ENCODE measurements around the gene ITGB5. TPM values are rescaled to one million over a fixed set of nuclear protein-coding genes. Genes with fewer than 3 reads are reported as not detected.
"Not testable (repeated sequence)": the region's sequence is repeated elsewhere in the genome, so short reads cannot be mapped to it uniquely, and the experiment has no call there.

ITGB5 gene
- total RNA-seq, 6 experiments from 2014 or later, result 61.3 to 125 (median 98.4) TPM

DNA sequence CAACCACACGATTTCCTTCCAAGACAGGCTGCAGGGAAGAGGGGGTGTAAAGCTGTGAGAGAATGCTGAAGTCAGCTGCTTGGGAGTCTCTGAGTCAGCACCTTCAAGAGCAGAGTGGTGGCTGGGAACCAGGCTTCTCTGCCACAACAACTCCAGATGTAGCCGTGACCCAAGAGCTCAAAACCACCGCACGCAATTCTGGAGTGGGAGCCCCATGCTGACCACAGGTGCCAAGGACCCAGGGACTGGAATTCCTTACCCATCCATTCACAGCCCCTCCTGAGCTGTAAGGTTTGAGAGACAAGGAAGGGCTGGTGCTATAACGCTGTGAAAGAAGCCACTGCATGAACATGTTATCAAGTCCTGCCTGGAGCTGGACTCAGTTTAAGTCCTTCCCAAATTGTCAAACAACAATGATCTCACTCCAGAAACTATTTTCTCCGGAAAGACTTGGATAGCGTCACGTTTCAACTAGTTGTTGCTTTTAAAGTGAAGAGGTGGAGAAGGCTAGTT lies 95.5 kb downstream of the ITGB5 start:
- Histone ChIP-seq H3K27me3 (no peaks in the 10 kb centered on the region), H3K4me3 (no peak overlapping the region), H3K36me3 (peaks cover 0 to 23% (median 1%) of the 10 kb centered on the region in 4 donors), H3K27ac (no peak overlapping the region), H3K9me3 (no peaks in the 10 kb centered on the region), H3K4me1 (peaks cover 0 to 7% (median 2%) of the 10 kb centered on the region in 4 donors)
- ATAC-seq (peak; percentile 45 to 63 (median 52)), DNase-seq (no peak)
- intact Hi-C loops (cut with DNase I), result no loop called here
- TF ChIP-seq, protein P1, sequence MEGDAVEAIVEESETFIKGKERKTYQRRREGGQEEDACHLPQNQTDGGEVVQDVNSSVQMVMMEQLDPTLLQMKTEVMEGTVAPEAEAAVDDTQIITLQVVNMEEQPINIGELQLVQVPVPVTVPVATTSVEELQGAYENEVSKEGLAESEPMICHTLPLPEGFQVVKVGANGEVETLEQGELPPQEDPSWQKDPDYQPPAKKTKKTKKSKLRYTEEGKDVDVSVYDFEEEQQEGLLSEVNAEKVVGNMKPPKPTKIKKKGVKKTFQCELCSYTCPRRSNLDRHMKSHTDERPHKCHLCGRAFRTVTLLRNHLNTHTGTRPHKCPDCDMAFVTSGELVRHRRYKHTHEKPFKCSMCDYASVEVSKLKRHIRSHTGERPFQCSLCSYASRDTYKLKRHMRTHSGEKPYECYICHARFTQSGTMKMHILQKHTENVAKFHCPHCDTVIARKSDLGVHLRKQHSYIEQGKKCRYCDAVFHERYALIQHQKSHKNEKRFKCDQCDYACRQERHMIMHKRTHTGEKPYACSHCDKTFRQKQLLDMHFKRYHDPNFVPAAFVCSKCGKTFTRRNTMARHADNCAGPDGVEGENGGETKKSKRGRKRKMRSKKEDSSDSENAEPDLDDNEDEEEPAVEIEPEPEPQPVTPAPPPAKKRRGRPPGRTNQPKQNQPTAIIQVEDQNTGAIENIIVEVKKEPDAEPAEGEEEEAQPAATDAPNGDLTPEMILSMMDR (IDR thresholded peaks at IDR 0.05), result no peak
- no peak for TF ChIP-seq POLR2A (IDR thresholded peaks at IDR 0.05)
- WGBS (ENCODE audit: insufficient coverage, low coverage, low lambda C conversion rate, missing lambda C conversion rate), result 70% methylated on average over 7 of the region's 8 CpGs

DNA sequence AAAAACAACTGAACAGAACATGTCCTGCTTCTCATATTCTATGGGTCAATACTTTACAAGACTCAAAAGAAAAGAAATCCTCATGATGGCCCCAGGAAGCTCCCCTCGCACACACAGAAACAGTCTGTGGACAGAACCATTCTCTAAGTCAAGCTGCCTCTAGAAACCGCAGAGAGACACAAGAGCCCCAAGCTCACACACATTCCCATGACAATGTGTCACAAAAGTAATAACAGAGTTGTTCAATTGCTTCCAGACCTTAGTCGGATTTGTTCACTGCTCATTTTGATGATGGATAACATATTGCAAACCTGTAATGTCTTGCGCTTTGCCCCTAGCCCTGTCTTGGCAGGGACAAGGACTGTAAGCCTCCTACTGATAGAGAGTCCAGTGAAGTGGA lies 96.0 kb downstream of the ITGB5 start:
- TF ChIP-seq POLR2A (IDR thresholded peaks at IDR 0.05), result no peak
- TF ChIP-seq, protein P1 (IDR thresholded peaks at IDR 0.05), result no peak
- no peak for DNase-seq
- intact Hi-C loops (cut with DNase I), result no loop called here
- no peaks in the 10 kb centered on the region for H3K27me3 ChIP-seq
- peaks cover 0 to 7% (median 2%) of the 10 kb centered on the region in 4 donors for H3K4me1 ChIP-seq
- WGBS (ENCODE audit: insufficient coverage, low coverage, low lambda C conversion rate, missing lambda C conversion rate), result 82% methylated on average over 3 of the region's 4 CpGs
- no peak for ATAC-seq
- peaks cover 0 to 17% (median 1%) of the 10 kb centered on the region in 4 donors for H3K36me3 ChIP-seq
- H3K9me3 ChIP-seq, result no peaks in the 10 kb centered on the region
- H3K4me3 ChIP-seq, result no peak overlapping the region
- H3K27ac ChIP-seq, result no peak overlapping the region

DNA sequence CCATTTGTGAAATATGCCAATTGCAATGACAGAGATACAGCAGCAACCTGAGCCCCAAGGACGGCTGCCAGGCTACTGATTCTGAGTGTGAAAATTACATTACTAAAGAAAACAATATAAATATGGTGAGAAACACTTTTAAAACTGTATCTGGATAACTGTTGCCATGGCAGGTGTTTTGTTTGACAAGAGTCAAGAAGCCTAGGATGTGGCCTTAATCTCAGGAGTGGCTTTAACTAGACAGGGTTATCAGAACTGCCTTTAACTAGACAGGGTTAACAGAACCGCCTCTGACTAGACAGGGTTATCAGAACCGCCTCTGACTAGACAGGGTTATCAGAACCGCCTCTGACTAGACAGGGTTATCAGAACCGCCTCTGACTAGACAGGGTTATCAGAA lies 98.1 kb downstream of the ITGB5 start:
- intact Hi-C loops (cut with DNase I), result loop anchor here in 1 of 2 donors (5.0 kb wide), 1 partner anchor 113 kb away; no protein-coding TSS in a partner anchor
- not testable (repeated sequence) for ATAC-seq

DNA sequence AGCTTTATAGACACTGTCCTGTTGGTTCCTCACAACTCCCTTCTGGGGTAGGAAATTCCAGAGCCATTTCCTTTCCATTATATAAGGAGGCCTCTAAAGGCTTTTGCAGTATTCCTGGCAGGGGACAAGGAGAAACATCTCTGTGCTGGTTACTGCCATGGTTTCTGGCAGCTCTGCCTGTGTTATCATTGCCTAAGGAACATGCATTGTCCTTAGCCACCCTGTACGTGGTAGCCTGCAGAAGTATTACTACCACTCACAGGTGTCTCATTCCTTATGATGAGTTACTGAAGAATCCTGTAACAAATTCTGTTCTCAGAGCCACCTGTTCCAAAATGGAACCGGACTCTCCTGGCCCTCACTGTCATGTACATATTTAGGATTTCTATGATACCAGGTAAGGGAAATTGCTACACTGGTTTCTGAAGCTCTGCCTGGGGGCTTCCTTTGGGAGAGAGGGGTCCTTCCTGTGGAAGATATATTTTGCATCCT lies 98.9 kb downstream of the ITGB5 start:
- peaks cover 0 to under 1% (median 0%) of the 10 kb centered on the region in 4 donors for H3K36me3 ChIP-seq
- WGBS (ENCODE audit: insufficient coverage, low coverage, low lambda C conversion rate, missing lambda C conversion rate), result no CpG with 5 or more reads among the region's 2 CpGs
- intact Hi-C loops (cut with DNase I), result loop anchor here in 1 of 2 donors (5.0 kb wide), 1 partner anchor 114 kb away; no protein-coding TSS in a partner anchor
- no peak overlapping the region for H3K27ac ChIP-seq
- peaks cover 0 to 7% (median 2%) of the 10 kb centered on the region in 4 donors for H3K4me1 ChIP-seq
- no peaks in the 10 kb centered on the region for H3K9me3 ChIP-seq
- ATAC-seq (no peak), DNase-seq (no peak)
- TF ChIP-seq, protein P1 (IDR thresholded peaks at IDR 0.05), result no peak
- TF ChIP-seq POLR2A (IDR thresholded peaks at IDR 0.05), result no peak
- no peak overlapping the region for H3K4me3 ChIP-seq
- H3K27me3 ChIP-seq, result no peaks in the 10 kb centered on the region

More for the DNA sequence above, 98.1 kb downstream of the ITGB5 start:
- 0% methylated on average over 1 of the region's 5 CpGs for WGBS (ENCODE audit: insufficient coverage, low coverage, low lambda C conversion rate, missing lambda C conversion rate)
- not testable (repeated sequence) for H3K27ac ChIP-seq, H3K27me3 ChIP-seq, H3K36me3 ChIP-seq, DNase-seq, H3K9me3 ChIP-seq, H3K4me1 ChIP-seq, H3K4me3 ChIP-seq

DNA sequence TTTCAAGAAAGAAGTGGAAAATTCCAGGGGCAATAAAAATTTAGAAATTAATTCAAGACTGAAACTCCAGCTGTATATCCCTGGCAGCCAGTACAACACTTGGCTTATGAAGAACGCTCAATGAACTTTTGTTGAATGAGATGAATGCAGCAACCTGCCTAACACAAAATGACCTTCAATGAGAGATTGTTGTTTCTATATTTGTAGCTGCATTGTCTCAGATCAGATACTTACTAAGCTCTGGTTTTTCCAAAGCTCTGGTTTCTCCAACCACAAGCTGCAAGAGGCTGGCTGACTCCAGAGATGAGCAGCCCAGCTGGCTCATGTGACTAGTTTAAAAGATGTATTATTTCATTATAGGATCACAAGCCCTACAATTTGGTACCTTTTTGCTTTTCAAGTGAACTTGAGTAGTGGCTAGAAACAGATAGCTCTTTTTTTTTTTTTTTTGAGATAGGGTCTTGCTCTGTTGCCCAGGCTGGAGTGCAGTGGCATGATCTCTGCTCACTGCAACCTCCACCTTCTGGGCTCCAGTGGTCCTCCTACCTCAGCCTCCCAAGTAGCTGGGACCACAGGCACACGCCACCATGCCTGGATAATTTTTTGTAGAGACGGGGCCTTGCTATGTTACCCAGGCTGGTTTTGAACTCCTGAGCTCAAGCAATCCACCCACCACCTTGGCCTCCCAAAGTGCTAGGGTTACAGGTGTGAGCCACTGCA lies 99.5 kb downstream of the ITGB5 start:
- DNase-seq (no peak), ATAC-seq (peak in 1 of 4 donors; percentile 9)
- no peaks in the 10 kb centered on the region for H3K36me3 ChIP-seq
- no peaks in the 10 kb centered on the region for H3K9me3 ChIP-seq
- intact Hi-C loops (cut with DNase I), result loop anchor here in 1 of 2 donors (5.0 kb wide), 1 partner anchor 115 kb away; no protein-coding TSS in a partner anchor
- H3K27me3 ChIP-seq, result no peaks in the 10 kb centered on the region
- peak overlapping the region in 1 of 3 donors; percentile 13 for H3K27ac ChIP-seq
- H3K4me1 ChIP-seq, result peaks cover 0 to 7% (median 2%) of the 10 kb centered on the region in 4 donors
- 86% methylated on average over 3 of the region's 3 CpGs for WGBS (ENCODE audit: insufficient coverage, low coverage, low lambda C conversion rate, missing lambda C conversion rate)
- H3K4me3 ChIP-seq, result no peak overlapping the region
- TF ChIP-seq, protein P1 (IDR thresholded peaks at IDR 0.05), result no peak
- no peak for TF ChIP-seq POLR2A (IDR thresholded peaks at IDR 0.05)

Data from right lobe of liver (tissue), 6 donors.